Measurements from ENCODE around the gene ZNF470.

Gene ZNF470

GRCh38 chr19:56567274-56568120 lies at the start of gene ZNF470:
TSS of gene ZNF470 (plus strand) at chr19:56567468. CDS start at chr19:56570312, 2,844 bp downstream.
- peaks cover 7% of the 10 kb centered on the region; the same call in 1 of the 2 replicates for H3K36me3 ChIP-seq (ENCODE audit: insufficient read depth, low read length)
- no peaks in the 10 kb centered on the region for H3K4me1 ChIP-seq (ENCODE audit: insufficient read depth, low read length)
- H3K9me3 ChIP-seq (ENCODE audit: control insufficient read depth, insufficient read depth, low read length): peaks cover 22% of the 10 kb centered on the region
- peak within 1 kb of the TSS; percentile 72 for H3K9ac ChIP-seq (ENCODE audit: low read depth, low read length)

- no peak overlapping the region for H3K9ac ChIP-seq (ENCODE audit: low read depth, low read length)
- H3K4me1 ChIP-seq (ENCODE audit: insufficient read depth, low read length): no peaks in the 10 kb centered on the region
- no peaks in the 10 kb centered on the region for H3K36me3 ChIP-seq (ENCODE audit: insufficient read depth, low read length)
- H3K9me3 ChIP-seq (ENCODE audit: control insufficient read depth, insufficient read depth, low read length): peaks cover 14% of the 10 kb centered on the region
These were observed 41.9 kb upstream of the ZNF470 start for GRCh38 chr19:56525214-56525860.

- H3K4me1 ChIP-seq (ENCODE audit: insufficient read depth, low read length): no peaks in the 10 kb centered on the region
- H3K36me3 ChIP-seq (ENCODE audit: insufficient read depth, low read length): no peaks in the 10 kb centered on the region
- H3K9ac ChIP-seq (ENCODE audit: low read depth, low read length): no peak overlapping the region; the same call in 1 of the 2 replicates
- peaks cover 3% of the 10 kb centered on the region for H3K9me3 ChIP-seq (ENCODE audit: control insufficient read depth, insufficient read depth, low read length)
These were observed 29.8 kb upstream of the ZNF470 start for GRCh38 chr19:56537442-56537841.

- no peaks in the 10 kb centered on the region for H3K4me1 ChIP-seq (ENCODE audit: insufficient read depth, low read length)
- H3K36me3 ChIP-seq (ENCODE audit: insufficient read depth, low read length): no peaks in the 10 kb centered on the region
- peaks cover 3% of the 10 kb centered on the region; the same call in 1 of the 2 replicates for H3K9me3 ChIP-seq (ENCODE audit: control insufficient read depth, insufficient read depth, low read length)
- peak overlapping the region; percentile 84 for H3K9ac ChIP-seq (ENCODE audit: low read depth, low read length)
These were observed 29.0 kb upstream of the ZNF470 start for GRCh38 chr19:56538254-56538760.

GRCh38 chr19:56538761-56539263 lies 28.5 kb upstream of the ZNF470 start, which contains the start of gene ZFP28:
TSS of gene ZFP28 (plus strand) at chr19:56538948. CDS start at chr19:56539019, 71 bp downstream.
- peak within 1 kb of the TSS; percentile 89 for H3K9ac ChIP-seq (ENCODE audit: low read depth, low read length)
- no peaks in the 10 kb centered on the region for H3K4me1 ChIP-seq (ENCODE audit: insufficient read depth, low read length)
- no peaks in the 10 kb centered on the region for H3K36me3 ChIP-seq (ENCODE audit: insufficient read depth, low read length)
- peaks cover 3% of the 10 kb centered on the region; the same call in 1 of the 2 replicates for H3K9me3 ChIP-seq (ENCODE audit: control insufficient read depth, insufficient read depth, low read length)

GRCh38 chr19:56543776-56544175 lies 23.5 kb upstream of the ZNF470 start:
- H3K9ac ChIP-seq (ENCODE audit: low read depth, low read length): no peak overlapping the region
- H3K36me3 ChIP-seq (ENCODE audit: insufficient read depth, low read length): no peaks in the 10 kb centered on the region
- no peaks in the 10 kb centered on the region; the same call in 1 of the 2 replicates for H3K9me3 ChIP-seq (ENCODE audit: control insufficient read depth, insufficient read depth, low read length)
- H3K4me1 ChIP-seq (ENCODE audit: insufficient read depth, low read length): no peaks in the 10 kb centered on the region

GRCh38 chr19:56547535-56547934 lies 19.7 kb upstream of the ZNF470 start:
- H3K9me3 ChIP-seq (ENCODE audit: control insufficient read depth, insufficient read depth, low read length): peaks cover 4% of the 10 kb centered on the region
- H3K9ac ChIP-seq (ENCODE audit: low read depth, low read length): no peak overlapping the region
- peaks cover 12% of the 10 kb centered on the region for H3K36me3 ChIP-seq (ENCODE audit: insufficient read depth, low read length)
- no peaks in the 10 kb centered on the region for H3K4me1 ChIP-seq (ENCODE audit: insufficient read depth, low read length)

GRCh38 chr19:56554272-56554869 lies 12.9 kb upstream of the ZNF470 start:
- Histone ChIP-seq H3K4me1 (ENCODE audit: insufficient read depth, low read length) (no peaks in the 10 kb centered on the region), H3K36me3 (ENCODE audit: insufficient read depth, low read length) (peaks cover 18% of the 10 kb centered on the region), H3K9me3 (ENCODE audit: control insufficient read depth, insufficient read depth, low read length) (peaks cover 16% of the 10 kb centered on the region), H3K9ac (ENCODE audit: low read depth, low read length) (no peak overlapping the region)

- Histone ChIP-seq H3K9me3 (ENCODE audit: control insufficient read depth, insufficient read depth, low read length) (peaks cover 5% of the 10 kb centered on the region; the same call in 1 of the 2 replicates), H3K36me3 (ENCODE audit: insufficient read depth, low read length) (no peaks in the 10 kb centered on the region), H3K9ac (ENCODE audit: low read depth, low read length) (no peak overlapping the region), H3K4me1 (ENCODE audit: insufficient read depth, low read length) (no peaks in the 10 kb centered on the region)
These were observed 4.5 kb upstream of the ZNF470 start for GRCh38 chr19:56562766-56563165.

- H3K9me3 ChIP-seq (ENCODE audit: control insufficient read depth, insufficient read depth, low read length): peaks cover 19% of the 10 kb centered on the region
- H3K9ac ChIP-seq (ENCODE audit: low read depth, low read length): peak overlapping the region; percentile 72
- no peaks in the 10 kb centered on the region for H3K4me1 ChIP-seq (ENCODE audit: insufficient read depth, low read length)
- peaks cover 7% of the 10 kb centered on the region; the same call in 1 of the 2 replicates for H3K36me3 ChIP-seq (ENCODE audit: insufficient read depth, low read length)
These were observed 379 bp upstream of the ZNF470 start for GRCh38 chr19:56566904-56567273.

GRCh38 chr19:56572589-56572988 lies 5.3 kb downstream of the ZNF470 start:
- Histone ChIP-seq H3K9me3 (ENCODE audit: control insufficient read depth, insufficient read depth, low read length) (peaks cover 55% of the 10 kb centered on the region), H3K4me1 (ENCODE audit: insufficient read depth, low read length) (no peaks in the 10 kb centered on the region), H3K36me3 (ENCODE audit: insufficient read depth, low read length) (peaks cover 14% of the 10 kb centered on the region; the same call in 1 of the 2 replicates), H3K9ac (ENCODE audit: low read depth, low read length) (no peak overlapping the region)

GRCh38 chr19:56573914-56574313 lies 6.6 kb downstream of the ZNF470 start:
- H3K9ac ChIP-seq (ENCODE audit: low read depth, low read length): no peak overlapping the region
- peaks cover 19% of the 10 kb centered on the region; the same call in 1 of the 2 replicates for H3K36me3 ChIP-seq (ENCODE audit: insufficient read depth, low read length)
- H3K4me1 ChIP-seq (ENCODE audit: insufficient read depth, low read length): no peaks in the 10 kb centered on the region
- peaks cover 57% of the 10 kb centered on the region for H3K9me3 ChIP-seq (ENCODE audit: control insufficient read depth, insufficient read depth, low read length)

GRCh38 chr19:56577719-56578602 lies 10.7 kb downstream of the ZNF470 start:
- peaks cover 12% of the 10 kb centered on the region; the same call in 1 of the 2 replicates for H3K36me3 ChIP-seq (ENCODE audit: insufficient read depth, low read length)
- H3K4me1 ChIP-seq (ENCODE audit: insufficient read depth, low read length): no peaks in the 10 kb centered on the region
- peaks cover 49% of the 10 kb centered on the region for H3K9me3 ChIP-seq (ENCODE audit: control insufficient read depth, insufficient read depth, low read length)
- no peak overlapping the region for H3K9ac ChIP-seq (ENCODE audit: low read depth, low read length)

Data from ES-I3 (cell line).